Endothelial cell of umbilical vein (primary cell): ENCODE results near the gene SETMAR. TPM values are rescaled to one million over a fixed set of nuclear protein-coding genes. Genes with fewer than 3 reads are reported as not detected.

Experiments
- BruUV-seq: library from RNA; stranded (reverse); fragments of 400-500 nt; replicated peaks from 2 replicates; lab custom pipeline; 2021; lab: Mats Ljungman, UMichigan
- CTCF ChIA-PET: fragments of 300-600, 350-600 bp; sonication (Branson Sonifier 250); formaldehyde crosslinking; loops from one replicate; lab custom pipeline; 2021; ENCODE audit warnings: antibody characterized with exemption, inconsistent platforms; lab: Charles Lee
- POLR2A ChIA-PET: fragments of 300-600, 350-600 bp; sonication (Branson Sonifier 250); formaldehyde crosslinking; loops from one replicate; lab custom pipeline; 2021; ENCODE audit warnings: antibody characterized with exemption, inconsistent platforms; lab: Charles Lee
- DNase-seq: peaks from one replicate; pipeline ENCODE4 v3.0.0-alpha.2; 2011; ENCODE audit warnings: low read depth, low spot score
- FAIRE-seq: peaks from 2 replicates; lab custom pipeline; 2011; peaks lifted over from hg19 to GRCh38; lab: Jason Lieb, UNC
- H2AFZ ChIP-seq: 2 replicates; pipeline ENCODE4 v1.6.0; 2012; ENCODE audit warnings: low read depth, low read length, control low read depth, inconsistent platforms
- H3K27ac ChIP-seq: 2 replicates; pipeline ENCODE4 v1.5.1; 2011; ENCODE audit warnings: low read depth, mild to moderate bottlenecking, control low read depth, low read length, moderate library complexity; ENCODE audit not compliant: insufficient read depth
- H3K27me3 ChIP-seq, 2 experiments: 2 replicates each; pipeline versions ENCODE4 v1.6.0 to v1.6.1; 2011; ENCODE audit warnings: low read length in 2 of 2, mixed read lengths in 1 of 2; ENCODE audit not compliant: control insufficient read depth in 2 of 2, insufficient read depth in 2 of 2
- H3K36me3 ChIP-seq, 2 experiments: 2 replicates in 1 of 2; 3 replicates in 1 of 2; pipeline ENCODE4 v1.5.1; 2011; ENCODE audit warnings: low read length in 2 of 2, mild to moderate bottlenecking in 1 of 2, moderate library complexity in 1 of 2; ENCODE audit not compliant: control insufficient read depth in 2 of 2, insufficient read depth in 2 of 2; ENCODE audit errors: extremely low read depth in 1 of 2
- H3K4me1 ChIP-seq: 3 replicates; pipeline ENCODE4 v1.5.1; 2011; ENCODE audit warnings: mild to moderate bottlenecking, low read length; ENCODE audit not compliant: control insufficient read depth, insufficient read depth; ENCODE audit errors: extremely low read depth
- H3K4me2 ChIP-seq: 2 replicates; pipeline ENCODE4 v1.6.1; 2011; ENCODE audit warnings: low read length, control low read depth, mixed read lengths; ENCODE audit not compliant: insufficient read depth
- H3K4me3 ChIP-seq, 3 experiments: fragments of 200-600 bp in 1 of 3; sonication (generic), shearing (Covaris generic) in 1 of 3; replicated peaks in 1 of 3; 2 replicates each; pipeline ENCODE4 v1.5.1; 2011 to 2016; ENCODE audit warnings: control low read depth in 3 of 3, low read length in 3 of 3, mild to moderate bottlenecking in 2 of 3, inconsistent platforms in 1 of 3, low read depth in 1 of 3, moderate library complexity in 1 of 3; ENCODE audit not compliant: insufficient read depth in 1 of 3
- H3K79me2 ChIP-seq: 2 replicates; pipeline ENCODE4 v1.6.0; 2012; ENCODE audit warnings: low read length, inconsistent platforms; ENCODE audit not compliant: control insufficient read depth, insufficient read depth
- H3K9ac ChIP-seq: replicated peaks from 2 replicates; pipeline ENCODE3; 2011; ENCODE audit warnings: low read length, control low read depth; ENCODE audit not compliant: insufficient read depth; ENCODE audit errors: extremely low read depth
- H3K9me1 ChIP-seq: replicated peaks from 3 replicates; pipeline ENCODE4 v1.6.0; 2011; ENCODE audit warnings: mild to moderate bottlenecking, low read length; ENCODE audit not compliant: control insufficient read depth, insufficient read depth; ENCODE audit errors: extremely low read depth
- H3K9me3 ChIP-seq: replicated peaks from 2 replicates; pipeline ENCODE4 v1.5.1; 2012; ENCODE audit warnings: low read length, inconsistent platforms; ENCODE audit not compliant: control insufficient read depth, insufficient read depth
- H4K20me1 ChIP-seq: replicated peaks from 2 replicates; pipeline ENCODE3; 2011; ENCODE audit warnings: mild to moderate bottlenecking, low read length; ENCODE audit not compliant: control insufficient read depth, insufficient read depth; ENCODE audit errors: extremely low read depth
- EZH2 ChIP-seq: IDR thresholded peaks from 2 replicates; pipeline ENCODE4 v1.6.1; 2012; ENCODE audit warnings: borderline replicate concordance, low read depth, mild to moderate bottlenecking, moderate library complexity, low read length, inconsistent platforms; ENCODE audit not compliant: severe bottlenecking
- FOS ChIP-seq: IDR thresholded peaks from 2 replicates; pipeline ENCODE4 v1.6.1; 2011; ENCODE audit warnings: mild to moderate bottlenecking, low read length, moderate library complexity, borderline replicate concordance; ENCODE audit not compliant: insufficient read depth
- GATA2 ChIP-seq: IDR thresholded peaks from 2 replicates; pipeline ENCODE4 v1.7.0; 2011; ENCODE audit warnings: low read depth, mild to moderate bottlenecking, moderate library complexity, mixed read lengths, low read length; ENCODE audit not compliant: insufficient read length, insufficient read depth
- JUN ChIP-seq: IDR thresholded peaks from 2 replicates; pipeline ENCODE4 v1.6.1; 2011; ENCODE audit warnings: borderline replicate concordance, low read depth; ENCODE audit not compliant: insufficient read length, insufficient read depth
- MYC ChIP-seq: IDR thresholded peaks from one replicate; pipeline ENCODE4 v1.6.1; 2011; ENCODE audit warnings: mild to moderate bottlenecking, low read depth, low read length
- POLR2A ChIP-seq: IDR thresholded peaks from 2 replicates; pipeline ENCODE4 v1.6.1; 2012; ENCODE audit warnings: low read depth, mild to moderate bottlenecking, control low read depth, low read length
- POLR2AphosphoS5 ChIP-seq: IDR thresholded peaks from 2 replicates; pipeline ENCODE4 v1.6.1; 2012; ENCODE audit warnings: low read depth, mild to moderate bottlenecking, control low read depth, low read length, moderate library complexity; ENCODE audit not compliant: insufficient read depth
- dilution Hi-C: fragments of 300-500 bp; cut with MboI; formaldehyde crosslinking; loops from one replicate; pipeline ENCODE4 v1.15.0; 2019; ENCODE audit warnings: low sequenced_read_pairs; ENCODE audit not compliant: extremely low pct_ligation_motif_present
- intact Hi-C: fragments of 100-400 bp; cut with micrococcal nuclease; formaldehyde crosslinking; loops from one replicate; pipeline ENCODE4 v1.10.0; 2022
- polyA plus RNA-seq, 4 experiments: library from polyadenylated mRNA; depleted of rRNA in 3 of 4; stranded (reverse) in 3 of 4; unstranded in 1 of 4; fragments of >200 nt; gene quantifications; 2 replicates each; pipeline versions ENCODE4 v1.2.1 to v1.2.3, GENCODE V29; 2011 to 2012; ENCODE audit warnings: missing spikeins in 1 of 4
- total RNA-seq: library from RNA; stranded (reverse); gene quantifications from 2 replicates; pipeline ENCODE4 v1.2.3, GENCODE V29; 2021
- TF ChIP-seq, protein P1 (sequence below): IDR thresholded peaks from 2 replicates; pipeline ENCODE4 v1.6.1; 2011; ENCODE audit not compliant: insufficient read depth, insufficient read length
- TF ChIP-seq, protein P2 (sequence below), 2 donors: IDR thresholded peaks; 1 replicate in 1 of 2; 2 replicates in 1 of 2; pipeline ENCODE4 v1.5.1; 2011; ENCODE audit warnings: low read length in 2 of 2, mild to moderate bottlenecking in 2 of 2, moderate library complexity in 2 of 2, control low read depth in 1 of 2, inconsistent platforms in 1 of 2, low read depth in 1 of 2; ENCODE audit not compliant: insufficient read depth in 1 of 2; ENCODE audit errors: extremely low read depth in 1 of 2

Gene SETMAR
- total and polyA plus RNA-seq, 2 donors (not counting 3 experiments of a cell fraction or from before 2014, with no cell fraction given), result 9.6 to 15.4 TPM

DNA sequence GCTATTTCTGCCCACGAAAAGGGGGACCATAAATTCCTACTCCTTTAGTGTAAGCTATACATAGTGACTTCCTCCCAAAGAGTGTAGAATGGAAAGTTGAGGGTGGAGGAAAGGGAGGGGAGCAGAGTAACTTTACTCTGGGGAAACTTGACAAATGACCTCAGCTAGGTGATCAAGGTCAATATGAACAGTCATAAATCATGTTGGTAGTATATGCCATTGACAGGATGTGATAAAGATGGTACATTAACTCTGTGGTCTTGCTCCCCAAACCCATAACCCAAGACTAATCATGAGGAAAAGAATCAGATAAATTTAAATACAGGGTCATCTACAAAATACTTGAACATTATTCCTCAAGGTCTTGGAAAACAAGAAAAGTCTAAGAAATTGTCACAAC is 18.6 kb downstream of the SETMAR start:
- Histone ChIP-seq H3K27ac (no peak overlapping the region), H3K9ac (no peak overlapping the region), H3K4me1 (no peaks in the 10 kb centered on the region), H3K27me3 (no peaks in the 10 kb centered on the region), H4K20me1 (no peaks in the 10 kb centered on the region), H3K4me3 (no peak overlapping the region), H3K9me1 (no peaks in the 10 kb centered on the region), H3K36me3 (no peaks in the 10 kb centered on the region), H3K9me3 (no peaks in the 10 kb centered on the region), H3K79me2 (no peaks in the 10 kb centered on the region), H3K4me2 (no peak overlapping the region), H2AFZ (no peak overlapping the region)
- no TSS peak for BruUV-seq
- DNase-seq (no peak), FAIRE-seq (no peak)
- dilution Hi-C loops (no loop called here), intact Hi-C loops (no loop called here)
- ChIA-PET CTCF (interaction anchor here (0.8 to 1.4 kb wide), 2 partner anchors 29 to 31 kb away, joined by 3 to 4 read pairs; no protein-coding TSS in a partner anchor), POLR2A (no interaction called here)
- TF ChIP-seq, protein P1, sequence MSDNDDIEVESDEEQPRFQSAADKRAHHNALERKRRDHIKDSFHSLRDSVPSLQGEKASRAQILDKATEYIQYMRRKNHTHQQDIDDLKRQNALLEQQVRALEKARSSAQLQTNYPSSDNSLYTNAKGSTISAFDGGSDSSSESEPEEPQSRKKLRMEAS, result no peak
- TF ChIP-seq GATA2 (no peak), POLR2AphosphoS5 (no peak), FOS (no peak), EZH2 (no peak), POLR2A (no peak), MYC (no peak), JUN (no peak)
- TF ChIP-seq, protein P2, sequence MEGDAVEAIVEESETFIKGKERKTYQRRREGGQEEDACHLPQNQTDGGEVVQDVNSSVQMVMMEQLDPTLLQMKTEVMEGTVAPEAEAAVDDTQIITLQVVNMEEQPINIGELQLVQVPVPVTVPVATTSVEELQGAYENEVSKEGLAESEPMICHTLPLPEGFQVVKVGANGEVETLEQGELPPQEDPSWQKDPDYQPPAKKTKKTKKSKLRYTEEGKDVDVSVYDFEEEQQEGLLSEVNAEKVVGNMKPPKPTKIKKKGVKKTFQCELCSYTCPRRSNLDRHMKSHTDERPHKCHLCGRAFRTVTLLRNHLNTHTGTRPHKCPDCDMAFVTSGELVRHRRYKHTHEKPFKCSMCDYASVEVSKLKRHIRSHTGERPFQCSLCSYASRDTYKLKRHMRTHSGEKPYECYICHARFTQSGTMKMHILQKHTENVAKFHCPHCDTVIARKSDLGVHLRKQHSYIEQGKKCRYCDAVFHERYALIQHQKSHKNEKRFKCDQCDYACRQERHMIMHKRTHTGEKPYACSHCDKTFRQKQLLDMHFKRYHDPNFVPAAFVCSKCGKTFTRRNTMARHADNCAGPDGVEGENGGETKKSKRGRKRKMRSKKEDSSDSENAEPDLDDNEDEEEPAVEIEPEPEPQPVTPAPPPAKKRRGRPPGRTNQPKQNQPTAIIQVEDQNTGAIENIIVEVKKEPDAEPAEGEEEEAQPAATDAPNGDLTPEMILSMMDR (IDR thresholded peaks at IDR 0.05; ENCODE audit: extremely low read depth in 1 of 2, insufficient read depth in 1 of 2, low read depth in 1 of 2, low read length in 2 of 2), result no peak
